22Rv1 (cell line): ENCODE measurements around the gene CYLD.

Experiments
- CTCF ChIP-seq: fragments of 450-650 bp; IDR thresholded peaks from 2 replicates; pipeline ENCODE4 v1.5.1; 2017; ENCODE audit warnings: mild to moderate bottlenecking
- ZFX ChIP-seq: fragments of 450-650 bp; IDR thresholded peaks from 2 replicates; pipeline ENCODE4 v1.6.1; 2017; ENCODE audit warnings: antibody characterized with exemption, borderline replicate concordance

- TF ChIP-seq CTCF (no peak), ZFX (no peak)
These were observed 98.2 kb downstream of the CYLD start for GRCh38 chr16:50839920-50840729.
